ENCODE data around the gene C1orf185.
A peak's percentile ranks its signal among the peaks of the same experiment; 100 is the strongest.
"Not testable (repeated sequence)": the region's sequence is repeated elsewhere in the genome, so short reads cannot be mapped to it uniquely, and the experiment has no call there.

Gene C1orf185

GRCh38 chr1:51101976-51102375, at the start of gene C1orf185:
Gene C1orf185 (plus strand): TSS chr1:51102228. CDS start chr1:51102234, 6 bp downstream.
- no peak for DNase-seq (ENCODE audit: low spot score)

GRCh38 chr1:51058858-51059257, 43.2 kb upstream of the C1orf185 start:
- DNase-seq (ENCODE audit: low spot score): no peak

DNA sequence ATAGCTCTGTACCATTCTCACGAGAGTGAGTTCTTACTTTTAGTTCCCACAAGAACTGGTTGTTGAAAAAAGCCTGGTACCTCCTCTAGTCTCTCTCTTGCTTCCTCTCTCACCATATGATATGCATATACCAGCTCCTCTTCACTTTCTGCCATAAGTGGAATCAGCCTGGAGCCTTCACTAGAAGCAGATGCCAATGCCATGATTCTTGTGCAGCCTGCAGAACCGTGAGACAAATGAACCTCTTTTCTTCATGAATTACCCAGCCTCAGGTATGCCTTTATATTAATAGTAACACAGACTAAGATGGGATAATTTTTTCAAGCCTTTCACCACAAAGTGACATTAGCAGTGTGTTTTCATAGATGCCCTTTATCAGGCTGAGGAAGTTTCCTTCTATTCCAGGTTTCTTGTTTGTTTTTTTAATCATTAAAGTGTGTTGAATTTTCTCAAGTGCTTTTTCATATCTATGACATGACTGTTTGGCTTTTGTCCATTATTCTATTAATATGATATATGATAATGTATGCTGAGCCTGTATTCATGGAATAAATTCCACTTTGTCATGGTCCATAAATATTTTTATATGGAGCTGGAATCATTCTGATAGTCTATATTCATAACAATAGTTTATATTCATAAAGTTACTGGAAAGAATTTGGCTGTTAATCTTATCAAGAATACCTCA, 40.7 kb upstream of the C1orf185 start:
- DNase-seq (ENCODE audit: low spot score): no peak

GRCh38 chr1:51063121-51063520, 38.9 kb upstream of the C1orf185 start:
- DNase-seq (ENCODE audit: low spot score): no peak

- DNase-seq (ENCODE audit: low spot score): no peak
These were observed 32.0 kb upstream of the C1orf185 start for GRCh38 chr1:51070011-51070410.

GRCh38 chr1:51070640-51071039, 31.4 kb upstream of the C1orf185 start:
- DNase-seq (ENCODE audit: low spot score): no peak

DNA sequence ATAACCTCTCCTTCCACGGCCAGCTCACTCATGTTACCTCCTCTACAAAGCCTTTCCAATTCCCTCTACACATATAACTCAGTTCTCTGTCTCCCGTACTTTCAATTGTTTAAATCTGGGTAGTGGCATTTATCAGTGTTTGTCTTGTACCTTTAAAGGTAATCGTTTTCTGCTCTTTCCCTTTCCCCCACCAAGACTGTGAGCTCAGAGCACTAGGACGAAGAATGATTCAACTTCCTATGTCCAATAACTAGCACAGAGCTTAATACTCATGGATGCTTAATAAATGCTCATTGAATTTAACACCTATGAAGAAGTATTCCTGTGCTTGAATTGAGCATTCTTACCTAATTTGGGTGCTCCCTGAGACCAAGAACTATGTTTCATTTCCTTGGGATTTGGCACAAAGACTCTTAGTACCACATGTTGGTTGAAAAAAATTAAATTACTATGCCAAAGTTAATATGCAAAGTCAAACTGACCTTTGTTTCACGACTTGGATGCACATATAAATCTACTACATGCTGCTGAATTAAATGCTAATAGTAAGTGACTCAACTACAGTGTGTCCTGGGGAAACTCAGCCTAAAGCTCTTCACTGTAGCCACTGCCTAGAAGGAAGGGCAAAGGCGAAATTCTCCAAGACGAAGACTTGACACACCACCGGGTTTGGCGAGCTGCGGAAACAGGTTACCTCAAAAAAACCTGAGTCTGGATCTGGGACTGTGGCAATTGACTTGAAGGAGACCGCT, 30.6 kb upstream of the C1orf185 start:
- no peak for DNase-seq (ENCODE audit: low spot score)

DNA sequence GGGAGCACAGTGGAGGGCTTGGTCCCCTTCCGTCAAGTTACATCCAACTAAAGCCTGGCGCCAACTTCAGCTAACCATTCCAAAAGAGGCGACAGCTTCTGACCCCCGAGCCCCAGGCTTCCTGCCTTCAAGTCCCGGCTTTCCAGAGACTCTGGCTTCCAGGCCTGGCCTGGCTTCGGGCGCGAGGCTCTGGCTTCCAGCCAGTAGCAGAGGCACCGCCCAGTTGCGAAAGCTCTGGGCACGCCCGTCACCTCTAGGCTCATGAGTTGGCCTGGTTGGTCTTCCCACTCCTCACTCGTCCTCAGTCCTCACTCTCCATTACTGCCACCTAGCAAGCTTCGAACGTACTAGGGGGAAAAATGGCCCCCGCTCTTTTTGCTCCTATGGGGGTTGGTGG, 30.0 kb upstream of the C1orf185 start:
- DNase-seq (ENCODE audit: low spot score): no peak

DNA sequence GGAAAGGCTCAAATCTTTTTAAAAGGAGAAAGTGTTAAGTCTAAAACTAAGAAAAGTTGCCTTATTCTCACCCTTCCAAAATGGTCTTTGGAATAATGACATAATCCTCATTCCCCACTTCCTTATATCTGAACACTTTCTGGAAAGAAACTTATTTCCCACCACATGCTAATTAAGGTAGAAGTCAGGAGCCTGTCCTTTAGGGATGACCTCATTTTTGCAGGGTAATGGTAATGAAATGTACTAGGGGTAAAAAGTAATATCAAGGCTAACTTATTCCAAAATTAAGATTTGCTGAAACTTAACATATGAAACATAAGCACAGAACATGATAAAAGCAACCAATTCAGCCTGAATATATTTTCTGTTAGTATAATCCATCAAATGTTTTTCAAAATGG, 29.4 kb upstream of the C1orf185 start:
- DNase-seq (ENCODE audit: low spot score): no peak

DNA sequence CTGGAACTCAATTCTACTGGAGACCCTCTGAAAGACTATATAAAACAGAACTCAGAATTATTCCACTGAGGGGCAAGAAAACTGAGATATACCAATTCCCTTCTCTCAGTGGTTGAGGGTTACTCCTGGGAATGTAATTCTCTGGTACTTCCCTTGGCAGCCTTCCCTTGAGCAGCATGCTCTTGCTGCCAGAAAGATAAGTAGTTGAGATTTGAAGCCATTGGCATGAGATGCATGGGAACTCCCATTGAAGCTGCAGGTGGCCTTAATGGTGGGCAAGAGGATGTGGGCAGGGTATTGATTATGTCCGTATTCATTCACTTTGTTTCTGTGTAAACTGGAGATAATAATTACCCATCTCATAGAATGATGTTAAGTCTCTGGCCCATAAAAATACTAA, 28.6 kb upstream of the C1orf185 start:
- DNase-seq (ENCODE audit: low spot score): no peak

DNA sequence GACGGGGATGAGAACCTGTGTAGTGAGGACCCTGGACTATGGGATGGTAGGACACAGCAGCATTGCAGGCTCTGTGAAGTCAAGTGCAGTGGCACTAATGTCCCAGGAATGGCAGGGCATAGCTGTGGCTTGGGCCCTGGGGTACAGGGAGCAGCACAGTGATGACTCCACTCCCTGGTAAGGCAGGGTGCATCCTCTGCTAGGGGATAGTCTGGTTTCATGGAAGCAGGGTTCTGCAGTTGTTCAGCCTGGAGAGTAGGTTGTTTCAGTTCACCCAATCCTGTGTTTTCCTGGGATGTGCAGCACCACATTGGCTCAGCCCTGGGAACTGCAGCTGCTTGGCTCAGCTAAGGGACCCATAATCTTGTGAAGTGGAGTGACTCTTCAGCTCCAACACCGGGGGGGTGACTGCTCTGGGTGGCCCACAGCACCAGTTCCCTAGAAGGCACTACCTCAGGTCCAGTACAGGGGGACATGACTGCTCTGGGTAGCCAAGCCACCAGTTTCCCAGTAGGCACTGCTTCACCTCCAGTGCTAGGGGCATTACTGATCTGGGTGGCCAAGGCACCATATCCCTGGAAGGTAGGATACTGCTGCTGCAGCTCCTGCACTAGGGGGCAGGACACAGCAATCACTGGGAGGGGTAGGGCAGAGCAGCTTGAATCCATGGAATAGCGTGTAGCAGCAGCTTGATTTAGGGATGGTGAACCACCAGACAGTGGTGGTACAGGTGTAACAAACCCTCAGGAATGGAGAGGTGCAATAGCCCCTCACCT, 15.3 kb upstream of the C1orf185 start:
- DNase-seq (ENCODE audit: low spot score): peak; percentile 24

GRCh38 chr1:51088474-51088873, 13.6 kb upstream of the C1orf185 start:
- DNase-seq (ENCODE audit: low spot score): no peak

- DNase-seq (ENCODE audit: low spot score): no peak
These were observed 8.4 kb upstream of the C1orf185 start for GRCh38 chr1:51093581-51093980.

DNA sequence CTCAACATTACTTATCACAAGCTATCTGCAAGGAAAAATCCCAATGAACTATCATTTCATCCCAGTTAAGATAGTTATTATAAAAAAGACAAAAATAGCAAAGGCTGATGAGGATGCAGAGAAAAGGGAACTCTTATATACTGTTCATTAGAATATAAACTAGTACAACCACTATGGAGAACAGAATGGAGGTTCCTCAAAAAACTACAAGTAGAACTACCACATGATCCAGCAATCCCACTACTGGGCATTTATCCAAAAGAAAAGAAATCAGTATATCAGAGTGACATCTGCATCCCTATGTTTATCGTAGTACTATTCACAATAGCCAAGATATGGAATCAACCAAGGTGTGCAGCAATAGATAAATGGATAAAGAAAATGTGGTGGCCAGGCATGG, 4.9 kb upstream of the C1orf185 start:
- DNase-seq (ENCODE audit: low spot score): no peak

GRCh38 chr1:51100264-51100880, 1.7 kb upstream of the C1orf185 start:
- DNase-seq (ENCODE audit: low spot score): no peak

DNA sequence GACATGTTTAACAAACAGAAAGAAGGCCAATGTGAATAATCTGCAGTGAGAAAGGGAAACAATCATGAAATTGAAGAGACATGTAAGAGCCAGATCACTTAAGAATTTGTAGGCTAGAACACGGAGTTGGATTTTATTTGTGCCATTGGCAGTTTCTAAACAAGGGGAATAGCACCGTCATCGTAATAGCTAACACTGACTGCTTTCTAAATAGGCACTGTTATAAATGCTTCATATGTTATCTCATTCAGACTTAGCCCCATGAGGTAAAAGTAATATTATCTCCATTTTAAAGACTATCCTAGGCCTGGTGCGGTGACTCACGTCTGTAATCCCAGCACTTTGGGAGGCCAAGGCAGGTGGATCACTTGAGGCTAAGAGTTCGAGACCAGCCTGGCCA, 12.1 kb downstream of the C1orf185 start:
- no peak for DNase-seq (ENCODE audit: low spot score)

GRCh38 chr1:51115714-51116404, 13.8 kb downstream of the C1orf185 start:
- no peak for DNase-seq (ENCODE audit: low spot score)

GRCh38 chr1:51119331-51119730, 17.3 kb downstream of the C1orf185 start:
- DNase-seq (ENCODE audit: low spot score): no peak

GRCh38 chr1:51120629-51121028, 18.6 kb downstream of the C1orf185 start:
- DNase-seq (ENCODE audit: low spot score): no peak

DNA sequence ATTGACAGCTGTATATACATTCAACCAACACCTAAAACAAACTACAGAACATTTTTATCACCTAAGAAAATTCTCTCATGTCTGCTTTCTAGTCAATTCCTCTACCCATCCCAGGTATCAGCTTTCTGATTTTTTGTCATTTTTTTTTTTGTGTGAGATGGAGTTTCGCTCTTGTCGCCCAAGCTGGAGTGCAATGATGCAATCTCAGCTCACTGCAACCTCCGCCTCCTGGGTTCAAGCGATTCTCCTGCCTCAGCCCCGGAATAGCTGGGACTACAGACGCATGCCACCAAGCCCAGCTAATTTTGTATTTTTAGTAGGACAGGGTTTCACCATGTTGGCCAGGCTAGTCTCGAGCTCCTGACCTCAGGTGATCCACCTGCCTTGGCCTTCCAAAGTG, 25.1 kb downstream of the C1orf185 start:
- DNase-seq (ENCODE audit: low spot score): not testable (repeated sequence)

DNA sequence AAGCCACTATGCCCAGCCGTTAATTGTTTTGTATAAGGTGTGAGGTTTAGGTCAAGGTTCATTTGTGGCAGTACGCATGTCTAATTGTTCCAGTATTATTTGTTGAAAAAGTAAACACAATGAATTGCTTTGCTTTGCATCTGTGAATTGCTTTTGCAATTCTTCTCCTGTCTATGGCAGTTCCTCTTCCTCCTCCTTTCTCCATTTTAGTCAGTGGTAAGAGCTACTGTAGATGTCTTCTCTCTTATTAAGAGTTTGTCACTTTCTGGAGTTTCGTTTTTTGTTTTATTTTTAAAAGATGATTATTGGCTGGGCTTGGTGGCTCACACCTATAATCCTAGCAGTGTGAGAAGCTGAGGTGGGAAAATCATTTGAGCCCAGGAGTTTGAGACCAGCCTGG, 29.2 kb downstream of the C1orf185 start:
- no peak for DNase-seq (ENCODE audit: low spot score)

DNA sequence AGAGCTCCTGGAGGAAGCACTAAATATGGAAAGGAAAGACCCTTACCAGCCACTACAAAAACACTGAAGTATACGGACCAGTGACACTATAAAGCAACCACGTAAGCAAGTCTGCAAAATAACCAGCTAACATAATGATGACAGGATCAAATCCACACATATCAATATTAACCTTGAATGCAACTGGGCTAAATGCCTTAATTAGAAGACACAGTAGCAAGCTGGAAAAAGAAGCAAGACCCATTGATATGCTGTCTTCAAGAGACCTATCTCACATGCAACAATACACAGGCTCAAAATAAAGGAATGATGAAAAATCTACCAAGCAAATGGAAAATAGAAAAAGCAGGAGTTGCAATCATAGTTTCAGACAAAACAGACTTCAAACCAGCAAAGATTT, 31.0 kb downstream of the C1orf185 start:
- DNase-seq (ENCODE audit: low spot score): no peak

All from iPS-NIHi11 (cell line).